Measurements from ENCODE around the gene VPS8. TPM values are rescaled to one million over a fixed set of nuclear protein-coding genes. Genes with fewer than 3 reads are reported as not detected.
"Not testable (repeated sequence)": the region's sequence is repeated elsewhere in the genome, so short reads cannot be mapped to it uniquely, and the experiment has no call there.

VPS8 gene
- total RNA-seq, 1 donor from 2014 or later: 38.9 TPM

DNA sequence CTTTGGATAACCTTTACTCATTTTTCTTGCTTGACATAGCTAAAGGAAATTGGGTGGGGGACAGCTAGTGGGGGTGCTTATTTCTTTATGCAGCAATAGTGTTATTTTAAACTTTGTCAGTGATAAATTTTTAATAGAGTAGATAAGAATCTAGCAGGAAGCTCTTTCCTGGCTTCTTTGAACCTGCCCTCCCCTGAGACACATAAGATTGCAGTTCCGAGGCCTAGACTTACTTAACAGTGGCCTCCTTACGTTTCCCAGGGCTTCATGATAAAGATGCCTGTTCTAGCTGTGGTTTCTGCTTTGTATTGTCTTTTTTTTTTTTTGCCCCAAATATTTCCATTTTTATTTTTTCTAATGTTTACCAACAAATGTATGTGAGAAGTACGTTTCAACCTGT is 170.1 kb downstream of the VPS8 start:
- no peak for DNase-seq (ENCODE audit: low read depth in 2 of 2)

DNA sequence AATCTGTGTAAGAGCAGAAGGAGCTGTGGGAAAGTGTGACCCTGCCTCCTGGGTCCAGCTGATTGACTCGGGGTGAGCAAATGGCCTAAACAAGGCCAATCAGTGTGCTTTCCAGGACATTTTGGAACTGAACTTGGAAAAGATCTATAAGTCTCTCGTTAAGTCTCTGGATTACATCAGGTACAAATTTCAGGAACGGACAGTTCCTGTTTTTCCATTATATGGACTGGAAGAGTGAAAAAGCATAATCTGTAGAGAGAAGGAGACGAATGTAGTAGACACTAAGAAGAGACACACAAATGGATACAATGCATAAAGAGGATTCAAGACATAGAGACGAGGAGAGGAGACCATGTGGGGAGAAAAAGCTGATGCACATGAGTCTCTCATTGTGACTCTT is 173.6 kb downstream of the VPS8 start:
- no peak for DNase-seq (ENCODE audit: low read depth in 2 of 2)

DNA sequence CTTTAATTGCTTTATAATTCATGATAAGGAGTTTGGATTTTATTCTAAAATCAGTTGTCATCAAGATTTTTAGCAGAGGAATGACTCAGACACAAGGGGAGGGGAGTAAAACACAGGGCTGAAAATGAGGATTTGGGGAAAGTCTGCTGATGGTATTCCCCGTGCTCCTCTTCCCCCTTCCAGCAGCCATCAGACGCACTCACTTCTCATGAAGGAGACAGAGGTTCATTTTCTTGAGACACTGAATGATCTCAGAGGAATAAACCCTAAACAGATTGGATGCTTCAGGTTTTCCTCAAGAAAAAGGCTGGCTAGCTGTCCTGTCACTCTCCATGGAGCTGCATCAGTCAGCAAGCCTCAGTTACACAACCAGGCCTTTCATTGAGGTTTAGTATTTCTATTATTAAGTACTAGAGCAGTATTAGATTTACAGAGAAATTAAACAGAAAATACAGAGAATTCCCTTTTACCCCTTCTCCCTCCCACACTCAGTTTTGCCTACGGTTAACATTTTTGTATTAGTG is 174.5 kb downstream of the VPS8 start:
- DNase-seq (ENCODE audit: low read depth in 2 of 2): no peak

DNA sequence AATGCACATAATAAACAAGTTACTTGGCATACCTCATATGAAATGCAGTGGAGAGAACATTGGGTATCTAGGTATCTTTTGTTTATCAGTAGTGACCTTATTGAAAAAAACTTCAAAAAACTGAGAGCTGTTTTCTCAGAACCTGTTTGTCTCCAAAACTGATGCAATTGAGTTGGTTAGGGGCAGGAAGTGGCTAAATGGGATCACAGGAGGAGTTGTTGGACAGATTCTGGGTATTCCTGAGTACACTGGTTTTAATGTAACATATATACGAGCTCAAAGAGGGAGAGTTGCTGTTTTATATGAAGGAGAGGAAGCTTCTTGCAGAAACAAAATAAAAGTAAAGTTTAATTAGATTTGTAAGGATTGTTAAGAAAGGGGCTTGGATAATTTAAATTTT is 181.4 kb downstream of the VPS8 start:
- no peak for DNase-seq (ENCODE audit: low read depth in 2 of 2)

DNA sequence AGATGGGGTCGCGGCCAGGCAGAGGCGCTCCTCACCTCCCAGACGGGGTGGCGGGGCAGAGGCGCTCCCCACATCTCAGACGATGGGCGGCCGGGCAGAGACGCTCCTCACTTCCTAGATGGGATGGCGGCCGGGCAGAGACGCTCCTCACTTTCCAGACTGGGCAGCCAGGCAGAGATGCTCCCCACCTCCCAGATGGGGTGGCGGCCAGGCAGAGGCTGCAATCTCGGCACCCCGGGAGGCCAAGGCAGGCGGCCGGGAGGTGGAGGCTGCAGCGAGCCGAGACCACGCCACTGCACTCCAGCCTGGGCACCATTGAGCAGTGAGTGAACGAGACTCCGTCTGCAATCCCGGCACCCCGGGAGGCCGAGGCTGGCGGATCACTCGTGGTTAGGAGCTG is 191.9 kb downstream of the VPS8 start:
- DNase-seq (ENCODE audit: low read depth in 2 of 2): not testable (repeated sequence)

DNA sequence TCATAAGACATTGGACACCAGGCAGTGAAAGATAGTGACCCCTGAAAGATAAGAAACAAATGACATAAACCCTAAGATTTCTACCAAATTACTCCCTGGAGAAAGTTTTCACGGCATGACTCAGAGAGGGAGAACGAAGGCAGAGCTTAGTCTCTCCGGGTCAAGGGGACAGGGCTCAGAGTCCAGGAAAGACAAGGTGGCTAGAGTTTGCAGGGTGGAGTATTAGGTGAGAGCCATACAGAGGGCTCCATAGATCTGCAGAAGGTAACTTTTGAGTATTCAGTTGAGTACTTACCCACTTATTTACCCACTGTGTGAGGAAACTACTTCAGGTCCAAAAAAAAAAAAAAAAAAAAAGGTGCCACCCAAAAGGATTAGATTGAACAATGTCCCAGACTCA is 197.7 kb downstream of the VPS8 start:
- DNase-seq (ENCODE audit: low read depth in 2 of 2): no peak

DNA sequence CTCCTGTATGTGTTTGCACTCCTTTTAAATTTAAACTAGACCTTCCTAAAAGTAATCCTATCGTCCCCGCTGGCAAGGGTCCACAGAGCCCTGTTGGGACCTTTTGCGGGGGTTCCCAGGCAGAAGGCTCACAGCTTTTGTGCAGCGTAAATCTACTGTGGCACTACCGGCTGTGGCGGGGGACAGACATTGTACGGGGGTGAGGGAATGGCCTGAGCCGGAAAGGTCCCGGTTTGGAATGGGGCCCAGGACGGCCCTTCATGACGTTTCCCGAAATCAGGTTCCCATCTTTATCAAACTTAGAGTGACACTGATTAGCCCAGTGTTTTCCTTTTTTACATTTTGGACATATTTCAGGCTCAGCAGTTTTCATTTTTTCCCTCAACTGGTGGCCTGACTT is 205.6 kb downstream of the VPS8 start:
- DNase-seq (ENCODE audit: low read depth in 2 of 2): peak; percentile 33 to 64

DNA sequence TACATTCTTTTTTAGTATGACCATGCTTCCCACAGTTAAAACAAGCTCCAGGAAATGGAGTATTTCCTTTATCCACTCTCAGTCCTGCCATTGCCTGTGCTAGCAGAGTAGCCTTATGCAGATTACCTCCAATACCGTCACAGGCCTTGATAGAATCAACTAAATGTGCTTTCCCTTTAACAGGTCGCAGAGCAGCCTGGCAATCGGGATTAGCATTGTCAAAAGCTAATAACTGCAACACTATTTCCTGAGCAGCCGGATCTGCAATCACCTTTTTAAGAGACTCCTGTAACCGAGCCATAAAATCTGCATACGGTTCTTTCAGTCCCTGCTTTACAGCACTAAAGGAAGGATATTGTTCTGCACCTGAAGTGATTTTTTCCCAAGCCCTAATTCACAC is 206.0 kb downstream of the VPS8 start:
- DNase-seq (ENCODE audit: low read depth in 2 of 2): peak; percentile 59 to 76

DNA sequence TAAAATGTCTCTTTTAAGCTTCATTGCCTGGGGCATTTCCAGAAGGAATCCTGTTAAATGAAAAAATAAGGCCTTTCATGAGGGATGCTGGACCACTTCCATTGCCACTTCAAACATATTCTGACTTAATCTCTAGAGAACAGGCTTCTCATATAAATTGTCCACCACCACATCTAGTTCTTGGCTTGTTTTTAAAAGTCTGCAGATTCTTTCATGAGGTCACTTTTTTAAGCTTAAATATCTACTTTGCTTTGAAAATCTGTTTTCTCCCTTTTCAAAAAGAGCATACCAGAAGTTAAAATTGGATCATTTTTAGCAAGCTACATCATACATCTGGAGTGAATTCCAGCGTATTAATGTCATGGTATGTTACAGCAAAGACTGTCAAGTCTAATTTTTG is 209.3 kb downstream of the VPS8 start:
- no peak for DNase-seq (ENCODE audit: low read depth in 2 of 2)

DNA sequence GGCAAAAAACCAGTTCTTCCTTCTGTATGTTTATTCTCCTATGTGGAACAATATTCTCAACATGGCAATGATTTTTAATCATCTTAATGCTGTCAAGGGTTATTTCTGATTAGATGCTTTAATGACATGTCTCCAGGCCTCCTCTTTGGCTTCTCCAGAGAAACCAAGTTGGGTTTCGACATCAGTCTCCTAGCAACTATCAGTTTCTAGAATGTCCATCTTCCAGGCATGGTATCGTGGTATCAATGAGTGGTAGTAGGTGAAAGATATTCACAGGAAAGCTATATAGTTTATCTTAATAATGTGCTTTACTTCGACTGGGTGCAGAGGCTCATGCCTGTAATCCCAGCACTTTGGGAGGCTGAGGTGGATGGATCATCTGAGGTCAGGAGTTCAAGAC is 212.4 kb downstream of the VPS8 start:
- no peak for DNase-seq (ENCODE audit: low read depth in 2 of 2)

DNA sequence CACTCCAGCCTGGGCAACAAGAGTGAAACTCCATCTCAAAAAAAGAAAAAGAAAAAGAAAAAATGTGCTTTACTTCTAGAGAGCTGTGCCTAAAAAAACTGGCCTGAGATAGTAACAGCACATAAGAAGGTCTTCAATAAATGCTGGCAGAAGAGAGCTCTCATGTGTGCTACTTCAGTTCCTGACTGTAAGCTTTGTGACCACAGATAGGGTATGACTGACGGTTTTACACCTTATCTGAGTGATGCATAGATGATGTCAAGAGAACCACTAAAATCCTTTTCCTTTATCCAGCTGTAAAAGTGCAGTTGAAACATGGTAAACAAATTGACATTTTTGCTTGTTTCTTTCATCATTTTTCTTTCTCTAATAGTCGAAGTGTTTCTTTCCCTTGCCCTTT is 213.0 kb downstream of the VPS8 start:
- DNase-seq (ENCODE audit: low read depth in 2 of 2): no peak

DNA sequence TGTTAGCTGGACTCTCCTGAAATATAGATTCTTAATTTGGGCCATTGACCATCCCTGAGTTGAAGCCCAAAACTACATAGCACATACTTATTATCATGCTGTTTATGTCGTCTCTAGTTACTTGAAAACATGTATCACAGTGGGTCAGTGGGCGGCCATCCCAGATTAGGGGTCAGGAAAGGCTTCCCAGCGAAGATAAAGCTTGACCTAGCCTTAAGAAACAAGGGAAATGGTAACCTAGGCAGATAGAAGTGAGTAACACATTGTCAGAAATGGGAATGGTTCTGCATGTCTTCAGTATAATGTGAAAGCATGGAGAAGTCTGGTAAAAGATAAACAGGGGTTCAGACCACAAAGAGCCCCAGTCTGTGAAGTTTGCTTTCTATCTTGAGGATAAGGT is 216.2 kb downstream of the VPS8 start:
- DNase-seq (ENCODE audit: low read depth in 2 of 2): no peak

DNA sequence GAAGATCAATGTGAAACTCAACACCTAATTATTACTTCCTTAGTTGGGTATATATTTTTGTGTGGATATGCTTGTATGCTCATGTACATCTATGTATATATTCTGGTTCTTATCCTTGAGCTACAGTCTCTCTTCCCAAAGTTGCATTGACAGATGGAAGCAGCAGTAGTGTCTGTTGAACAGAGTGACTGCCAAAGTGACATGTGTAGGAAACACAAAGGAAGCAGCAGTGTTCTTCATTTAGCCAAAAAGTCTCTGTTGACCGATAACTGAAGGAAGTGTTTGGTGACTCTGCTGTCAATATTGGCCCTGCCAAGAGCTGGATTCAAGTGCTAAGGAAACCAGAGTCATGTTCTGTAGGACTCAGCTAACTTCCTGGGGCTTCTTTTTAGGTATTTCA is 217.1 kb downstream of the VPS8 start:
- no peak for DNase-seq (ENCODE audit: low read depth in 2 of 2)

DNA sequence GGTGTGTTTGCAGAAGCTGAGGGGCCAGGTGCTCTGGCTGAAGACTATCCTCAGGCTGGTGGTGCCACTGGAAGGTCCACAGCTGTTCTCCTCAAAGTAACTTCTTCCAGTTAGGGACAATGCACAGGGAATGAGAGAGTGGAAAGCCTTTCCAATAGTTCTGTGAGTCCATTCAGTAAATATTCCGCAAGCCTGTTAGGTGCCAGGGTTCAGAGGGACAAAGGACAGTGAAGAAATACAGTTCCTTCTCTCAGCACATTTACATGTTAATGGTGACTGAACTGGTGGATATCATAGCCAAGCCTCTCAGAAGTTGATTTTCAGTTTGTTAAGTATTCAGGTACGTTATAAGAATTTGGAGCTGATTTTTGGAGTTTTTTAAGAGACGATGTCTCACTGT is 218.4 kb downstream of the VPS8 start:
- DNase-seq (ENCODE audit: low read depth in 2 of 2): no peak

DNA sequence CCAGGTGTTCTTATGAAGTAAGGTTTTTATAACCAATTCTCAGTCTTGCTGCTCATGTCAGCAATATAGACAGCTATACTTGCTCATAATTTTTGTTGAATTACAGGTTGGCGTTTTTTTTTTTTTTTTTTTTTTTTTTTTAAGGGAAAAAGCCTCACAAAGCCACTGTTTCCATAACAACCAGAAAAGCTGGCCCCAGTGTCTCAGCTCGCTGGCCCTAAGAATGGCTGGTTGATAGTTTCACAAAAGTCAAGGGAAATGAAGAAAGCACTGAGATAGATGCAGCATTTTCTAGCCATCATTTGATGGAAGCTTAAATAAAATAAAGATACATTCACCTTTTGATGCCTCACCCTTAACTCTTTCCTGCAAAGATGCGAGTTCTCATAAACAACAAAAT is 219.0 kb downstream of the VPS8 start:
- no peak for DNase-seq (ENCODE audit: low read depth in 2 of 2)

DNA sequence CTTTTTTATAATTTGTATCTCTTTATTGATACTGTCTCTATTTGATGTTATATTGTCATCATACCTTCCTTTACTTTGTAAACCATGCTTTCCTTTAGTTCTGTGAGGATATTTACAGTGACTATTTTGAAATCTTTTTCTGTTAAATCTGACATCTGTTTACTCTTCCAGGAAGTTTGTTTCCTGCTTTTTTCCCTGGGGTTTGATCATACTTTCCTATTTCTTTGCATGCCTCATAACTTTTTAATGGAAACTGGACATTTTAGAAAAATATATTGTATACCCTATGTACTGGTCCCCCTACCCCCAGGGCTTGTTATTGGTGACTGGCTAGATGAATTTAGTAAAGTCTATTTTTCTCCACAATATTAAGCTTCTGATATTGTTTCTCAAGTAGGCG is 225.8 kb downstream of the VPS8 start:
- no peak for DNase-seq (ENCODE audit: low read depth in 2 of 2)

DNA sequence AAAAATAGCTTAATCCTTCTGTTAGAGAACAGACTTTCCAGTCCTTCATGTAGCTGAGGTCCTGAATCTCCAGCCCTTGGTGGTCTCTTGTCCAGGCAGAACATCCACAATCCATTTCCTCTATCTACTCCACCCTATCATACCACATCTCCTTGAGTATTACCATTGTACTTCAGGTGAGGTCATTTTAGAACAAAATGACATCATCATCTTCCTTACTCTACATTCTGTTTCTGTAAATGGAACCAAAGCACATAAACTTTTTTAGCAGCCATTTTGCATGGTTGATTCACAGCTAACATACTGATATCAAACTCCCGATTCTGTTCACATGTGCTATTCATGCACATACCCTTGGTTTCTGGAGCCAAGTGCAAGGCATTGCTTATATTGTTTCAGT is 228.5 kb downstream of the VPS8 start:
- no peak for DNase-seq (ENCODE audit: low read depth in 2 of 2)

DNA sequence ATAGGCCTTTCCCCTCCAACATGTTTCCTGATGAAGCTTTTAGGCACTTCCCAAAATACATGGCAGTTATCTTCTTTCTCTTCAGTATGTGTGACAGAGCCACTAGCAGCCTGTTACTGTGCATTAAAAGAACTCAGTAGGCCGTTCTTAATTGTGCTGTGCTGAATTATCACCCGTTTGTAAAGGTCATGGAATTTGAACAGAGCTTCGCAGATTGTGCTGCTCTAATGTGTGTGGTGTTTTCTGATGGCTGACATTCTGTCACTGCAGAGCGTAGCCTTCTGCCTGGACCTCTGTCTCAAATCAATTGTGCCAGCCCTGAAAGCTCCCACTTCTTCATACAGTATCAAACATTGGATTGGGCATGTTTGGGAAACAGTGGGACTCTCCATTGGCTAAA is 229.6 kb downstream of the VPS8 start:
- DNase-seq (ENCODE audit: low read depth in 2 of 2): no peak

DNA sequence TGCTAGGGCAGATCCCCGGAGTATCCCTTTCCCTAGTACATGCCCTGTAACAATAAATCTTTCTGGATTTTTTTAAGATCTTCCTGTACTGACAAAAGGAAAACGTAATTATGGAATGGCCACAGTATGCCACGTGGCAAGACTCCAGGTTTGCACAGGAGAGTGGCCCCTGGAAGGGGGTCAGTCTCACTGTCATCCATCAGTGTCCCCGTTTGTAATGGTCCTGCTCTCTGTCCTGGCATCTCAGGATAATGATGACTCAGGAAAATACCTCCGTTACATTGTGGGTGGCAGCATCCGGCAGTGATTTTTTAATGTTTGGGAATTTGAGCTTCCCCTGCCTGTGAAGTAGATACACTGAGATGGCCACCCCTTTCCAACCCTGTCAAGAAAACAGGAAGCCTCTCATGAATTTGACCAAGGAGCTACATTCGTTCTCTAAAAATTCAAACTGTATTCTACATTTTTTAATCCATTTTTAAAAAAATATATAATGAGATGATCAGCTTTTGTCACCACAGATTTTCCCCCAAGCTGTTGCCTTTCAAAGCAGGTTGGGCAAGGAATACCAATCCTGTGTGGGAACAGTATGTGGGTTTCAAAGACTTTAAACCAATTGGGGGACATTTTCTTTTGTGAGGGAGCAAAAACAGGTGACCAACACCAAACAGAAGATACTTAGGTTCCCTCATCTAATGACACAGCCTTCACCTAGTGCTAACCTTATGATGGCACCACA is 230.5 kb downstream of the VPS8 start:
- DNase-seq (ENCODE audit: low read depth in 2 of 2): peak; percentile 4 to 28

DNA sequence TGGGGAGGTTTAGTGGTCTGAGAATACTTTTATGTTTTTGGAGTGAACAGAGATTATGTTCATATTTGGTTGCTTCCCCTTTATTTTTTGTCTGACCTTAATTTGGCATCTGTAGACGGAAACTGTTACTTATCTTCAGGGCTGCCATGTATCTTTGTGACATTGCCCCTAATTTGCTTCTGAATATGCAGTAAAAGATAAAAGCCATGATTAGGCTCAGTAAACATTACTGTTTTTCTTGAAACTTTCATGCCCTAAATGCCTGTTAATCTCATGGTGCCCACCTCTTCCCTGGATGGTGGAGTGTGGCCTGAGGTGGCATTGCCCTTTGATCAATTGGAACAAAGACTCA is 234.2 kb downstream of the VPS8 start:
- DNase-seq (ENCODE audit: low read depth in 2 of 2): peak in 1 of 2 donors; percentile 35

DNA sequence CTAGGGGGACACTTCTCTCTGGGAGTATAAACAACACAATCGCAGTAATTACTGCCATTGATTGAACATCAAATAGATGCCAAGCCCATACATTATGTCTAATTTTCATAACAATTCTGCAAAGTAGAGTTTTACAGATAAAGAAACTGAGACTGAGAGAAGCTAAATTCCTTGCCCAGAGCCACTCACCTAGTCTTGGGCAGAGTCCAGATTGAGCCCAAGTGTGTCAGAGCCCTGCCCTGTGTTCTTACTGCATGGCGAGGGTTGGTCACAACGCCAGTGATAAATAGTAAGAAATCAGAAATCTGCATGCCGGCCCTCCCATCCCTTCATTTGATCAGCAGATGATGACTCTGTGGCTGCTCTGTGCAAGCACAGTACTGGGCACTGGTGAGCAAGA is 234.6 kb downstream of the VPS8 start:
- no peak for DNase-seq (ENCODE audit: low read depth in 2 of 2)

DNA sequence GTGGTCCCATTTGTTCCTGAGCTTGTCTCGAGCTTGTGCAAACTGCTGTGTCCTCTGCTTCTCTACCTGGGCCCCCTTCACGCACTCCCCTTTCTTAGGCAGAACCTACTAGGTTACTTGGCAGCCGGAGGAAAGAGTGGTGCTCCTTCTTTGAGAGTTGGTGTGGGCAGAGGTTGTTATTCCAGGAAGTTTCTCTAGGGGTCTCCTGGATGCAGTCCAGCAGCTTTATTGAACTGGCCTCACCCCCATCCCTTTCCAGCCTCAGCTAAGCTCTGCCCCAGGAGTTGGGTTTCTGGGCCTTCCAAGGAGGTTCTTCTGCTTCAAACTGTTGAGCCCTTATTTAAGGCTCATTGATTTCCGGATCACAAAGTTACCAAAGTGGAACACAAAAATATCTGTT is 237.7 kb downstream of the VPS8 start:
- no peak for DNase-seq (ENCODE audit: low read depth in 2 of 2)

DNA sequence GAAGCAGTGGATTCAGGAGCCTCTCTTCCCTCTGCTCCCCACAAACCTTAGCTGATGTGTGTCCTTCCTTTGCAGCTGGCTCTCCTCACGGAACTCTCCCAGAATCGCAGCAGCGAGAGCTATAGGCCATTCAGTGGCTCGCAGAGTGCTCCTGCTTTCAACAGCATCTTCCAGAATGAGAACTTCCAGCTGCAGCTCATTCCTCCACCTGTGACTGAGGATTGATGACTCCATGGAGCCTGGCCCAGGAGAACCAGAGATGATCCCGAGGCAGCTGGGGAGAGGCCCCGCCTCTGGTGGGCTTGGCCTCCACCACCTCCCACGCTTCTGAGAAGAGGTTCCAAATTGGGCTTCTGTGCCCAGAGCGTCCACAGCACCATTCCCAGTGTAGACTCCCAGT is 239.8 kb downstream of the VPS8 start:
- no peak for DNase-seq (ENCODE audit: low read depth in 2 of 2)

DNA sequence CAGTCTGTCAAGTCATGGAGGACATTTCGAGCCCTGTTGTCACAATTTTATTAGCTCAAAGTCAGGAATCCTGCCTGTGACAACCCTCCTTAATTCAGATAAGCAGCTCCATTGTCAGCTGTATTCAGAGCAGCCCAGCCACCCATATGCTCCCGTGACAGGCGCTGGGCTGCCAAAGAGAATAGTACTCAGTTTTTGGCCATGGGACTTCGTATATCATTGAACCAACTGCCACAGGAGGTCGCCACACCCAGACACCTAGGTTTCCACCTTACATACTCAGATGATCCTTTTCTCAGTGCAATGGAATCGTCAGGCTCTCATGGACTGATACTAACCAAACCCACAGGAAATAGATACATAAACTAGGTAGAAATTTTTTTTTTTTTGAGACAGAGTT is 240.7 kb downstream of the VPS8 start:
- no peak for DNase-seq (ENCODE audit: low read depth in 2 of 2)
